Suprapubic skin (tissue), 3 donors: ENCODE data around the gene EIF5.

Experiments used
- POLR2AphosphoS5 ChIP-seq, 3 donors: sonication (generic); formaldehyde crosslinking; IDR thresholded peaks; one replicate each; pipeline ENCODE4 v1.6.1; 2017; ENCODE audit warnings: antibody characterized with exemption in 3 of 3
- TF ChIP-seq, protein P1 (sequence below), 2 donors: fragments of 200-600 bp in 1 of 2; fragments of 450-650 bp in 1 of 2; sonication (generic) in 1 of 2; IDR thresholded peaks; one replicate each; pipeline ENCODE4 v1.5.1; 2016 to 2019; ENCODE audit warnings: antibody characterized with exemption in 2 of 2, mild to moderate bottlenecking in 1 of 2, moderate library complexity in 1 of 2

DNA sequence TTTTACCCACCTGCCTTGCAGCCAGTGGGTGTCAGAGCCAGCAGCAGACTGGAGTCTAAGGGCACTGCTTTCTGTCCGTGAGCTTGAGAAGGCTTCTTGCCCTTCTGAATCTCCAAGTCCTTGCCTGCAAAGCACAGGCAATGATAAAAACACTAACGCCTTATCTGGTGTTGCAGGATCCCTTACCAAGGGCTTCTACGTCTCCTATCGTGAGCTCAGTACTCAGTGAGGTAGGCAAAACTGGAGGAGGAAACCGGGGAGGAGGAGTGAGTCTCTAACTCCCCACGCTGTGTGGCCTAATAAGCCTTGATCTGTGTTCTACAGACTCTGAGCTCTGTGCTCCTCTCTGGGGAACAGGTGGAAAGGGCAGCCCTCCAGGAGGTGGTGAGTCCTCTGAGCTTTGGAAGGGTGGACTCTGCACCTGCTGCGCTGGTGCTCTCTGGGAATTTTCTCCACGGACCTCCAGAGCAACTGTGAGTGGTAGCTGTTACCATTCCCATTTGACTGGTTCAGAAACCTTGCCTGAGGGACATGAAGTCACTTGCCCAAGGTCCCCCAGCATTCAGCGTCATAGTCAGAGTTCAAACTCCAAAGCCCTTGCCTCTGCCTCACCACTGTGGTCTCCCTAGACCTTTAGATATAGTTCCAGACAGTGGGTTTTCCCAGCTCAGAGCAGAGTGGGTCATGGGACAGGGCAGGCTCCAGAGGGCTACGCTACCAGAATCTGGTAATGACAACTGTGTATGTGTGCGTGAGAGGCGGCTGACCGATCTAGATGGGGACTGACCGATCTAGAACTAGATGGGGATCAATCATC, 44.2 kb downstream of the EIF5 start:
- TF ChIP-seq, protein P1, sequence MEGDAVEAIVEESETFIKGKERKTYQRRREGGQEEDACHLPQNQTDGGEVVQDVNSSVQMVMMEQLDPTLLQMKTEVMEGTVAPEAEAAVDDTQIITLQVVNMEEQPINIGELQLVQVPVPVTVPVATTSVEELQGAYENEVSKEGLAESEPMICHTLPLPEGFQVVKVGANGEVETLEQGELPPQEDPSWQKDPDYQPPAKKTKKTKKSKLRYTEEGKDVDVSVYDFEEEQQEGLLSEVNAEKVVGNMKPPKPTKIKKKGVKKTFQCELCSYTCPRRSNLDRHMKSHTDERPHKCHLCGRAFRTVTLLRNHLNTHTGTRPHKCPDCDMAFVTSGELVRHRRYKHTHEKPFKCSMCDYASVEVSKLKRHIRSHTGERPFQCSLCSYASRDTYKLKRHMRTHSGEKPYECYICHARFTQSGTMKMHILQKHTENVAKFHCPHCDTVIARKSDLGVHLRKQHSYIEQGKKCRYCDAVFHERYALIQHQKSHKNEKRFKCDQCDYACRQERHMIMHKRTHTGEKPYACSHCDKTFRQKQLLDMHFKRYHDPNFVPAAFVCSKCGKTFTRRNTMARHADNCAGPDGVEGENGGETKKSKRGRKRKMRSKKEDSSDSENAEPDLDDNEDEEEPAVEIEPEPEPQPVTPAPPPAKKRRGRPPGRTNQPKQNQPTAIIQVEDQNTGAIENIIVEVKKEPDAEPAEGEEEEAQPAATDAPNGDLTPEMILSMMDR (IDR thresholded peaks at IDR 0.05) = no peak
- TF ChIP-seq POLR2AphosphoS5 (IDR thresholded peaks at IDR 0.05) = no peak
